ENCODE measurements around the gene RAB40B. TPM values are rescaled to one million over a fixed set of nuclear protein-coding genes. Genes with fewer than 3 reads are reported as not detected.
"Not testable (repeated sequence)": the region's sequence is repeated elsewhere in the genome, so short reads cannot be mapped to it uniquely, and the experiment has no call there.

The RAB40B gene
- total RNA-seq (2021; fragmentation: NEBNext Ultra II Directional; extraction: Animal tissue kit (Norgen Biotek cat#: 25700)), result 10 to 100 TPM in 2 of 6 experiments, 1 to 10 TPM in 4; 8.0 to 14.8 (median 9.3) TPM
- long read RNA-seq, transcript RAB40B-206 (6 exons, 3,859 nt), result major isoform, 26 of 30 reads
- long read RNA-seq, partial matches to known transcripts, result 1 of 30 reads
- long read RNA-seq, other reads (novel, unspliced or antisense), result 2 of 30 reads

GRCh38 chr17:82698065-82698973 lies at the start of gene RAB40B:
Gene RAB40B, minus strand, starts transcription at chr17:82698698. Its CDS starts 102 bp downstream, at chr17:82698596.
- Mint-ChIP-seq H3K36me3 (ENCODE audit: low read depth) (peaks cover 18% of the 10 kb centered on the region), H3K4me3 (peak within 1 kb of the TSS; percentile 86), H3K9me3 (peaks cover 27% of the 10 kb centered on the region), H3K4me1 (ENCODE audit: low read depth) (peaks cover 6% of the 10 kb centered on the region; the same call in 1 of the 2 replicates), H3K27me3 (ENCODE audit: insufficient read depth) (peaks cover 7% of the 10 kb centered on the region), H3K27ac (no peak within 1 kb of the TSS)
- TF ChIP-seq CTCF (IDR thresholded peaks at IDR 0.05), result no peak
- DNase-seq, result peak; percentile 99

- H3K4me3 Mint-ChIP-seq, result no peak overlapping the region
- TF ChIP-seq CTCF (IDR thresholded peaks at IDR 0.05), result no peak
- no peak overlapping the region for H3K27ac Mint-ChIP-seq
- H3K27me3 Mint-ChIP-seq (ENCODE audit: insufficient read depth), result peaks cover 2% of the 10 kb centered on the region
- peaks cover 22% of the 10 kb centered on the region for H3K9me3 Mint-ChIP-seq
- H3K4me1 Mint-ChIP-seq (ENCODE audit: low read depth), result no peaks in the 10 kb centered on the region
- no peak for DNase-seq
- peaks cover 23% of the 10 kb centered on the region for H3K36me3 Mint-ChIP-seq (ENCODE audit: low read depth)
These were observed 47.0 kb upstream of the RAB40B start for GRCh38 chr17:82745524-82745923.

GRCh38 chr17:82744736-82745135 lies 46.2 kb upstream of the RAB40B start:
- peaks cover 31% of the 10 kb centered on the region for H3K36me3 Mint-ChIP-seq (ENCODE audit: low read depth)
- H3K27ac Mint-ChIP-seq; H3K27me3 Mint-ChIP-seq (ENCODE audit: insufficient read depth); H3K4me3 Mint-ChIP-seq; H3K4me1 Mint-ChIP-seq (ENCODE audit: low read depth); DNase-seq: not testable (repeated sequence)
- peaks cover 30% of the 10 kb centered on the region for H3K9me3 Mint-ChIP-seq

- no peak for DNase-seq
- no peak overlapping the region for H3K27ac Mint-ChIP-seq
- peaks cover 30% of the 10 kb centered on the region for H3K9me3 Mint-ChIP-seq
- TF ChIP-seq CTCF (IDR thresholded peaks at IDR 0.05), result no peak; the same call in 1 of the 2 replicates
- H3K4me1 Mint-ChIP-seq (ENCODE audit: low read depth), result no peaks in the 10 kb centered on the region
- H3K27me3 Mint-ChIP-seq (ENCODE audit: insufficient read depth), result peaks cover 2% of the 10 kb centered on the region
- H3K4me3 Mint-ChIP-seq, result no peak overlapping the region
- peaks cover 30% of the 10 kb centered on the region for H3K36me3 Mint-ChIP-seq (ENCODE audit: low read depth)
These were observed 45.1 kb upstream of the RAB40B start for GRCh38 chr17:82743344-82744219.

- no peak for TF ChIP-seq CTCF (IDR thresholded peaks at IDR 0.05)
- peaks cover 26% of the 10 kb centered on the region for H3K9me3 Mint-ChIP-seq
- peaks cover 27% of the 10 kb centered on the region for H3K36me3 Mint-ChIP-seq (ENCODE audit: low read depth)
- H3K4me3 Mint-ChIP-seq, result no peak overlapping the region
- no peaks in the 10 kb centered on the region for H3K4me1 Mint-ChIP-seq (ENCODE audit: low read depth)
- peaks cover 2% of the 10 kb centered on the region for H3K27me3 Mint-ChIP-seq (ENCODE audit: insufficient read depth)
- DNase-seq, result no peak
- no peak overlapping the region for H3K27ac Mint-ChIP-seq
These were observed 42.6 kb upstream of the RAB40B start for GRCh38 chr17:82740906-82741759.
